Measurements from ENCODE around the gene TP53. TPM values are rescaled to one million over a fixed set of nuclear protein-coding genes. Genes with fewer than 3 reads are reported as not detected.

The TP53 gene
- total RNA-seq, 1 experiment from 2014 or later: 179 TPM

DNA sequence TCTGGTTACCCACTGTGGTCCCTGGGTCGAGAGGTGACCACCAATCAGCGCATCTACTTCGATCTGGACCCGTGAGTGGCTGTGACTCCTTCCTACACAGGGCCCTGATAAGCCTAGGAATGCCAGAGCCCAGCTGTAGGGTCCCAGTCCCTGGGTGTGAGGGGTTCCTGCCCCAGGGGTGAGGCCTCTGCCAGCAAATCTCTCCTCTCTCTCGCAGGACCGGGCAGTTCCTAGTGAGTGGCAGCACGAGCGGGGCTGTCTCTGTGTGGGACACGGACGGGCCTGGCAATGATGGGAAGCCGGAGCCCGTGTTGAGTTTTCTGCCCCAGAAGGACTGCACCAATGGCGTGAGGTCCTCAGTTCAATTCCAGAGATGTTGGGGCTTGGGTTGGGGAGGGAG is 15.5 kb upstream of the TP53 start (continued):
- TF ChIP-seq, protein P1, sequence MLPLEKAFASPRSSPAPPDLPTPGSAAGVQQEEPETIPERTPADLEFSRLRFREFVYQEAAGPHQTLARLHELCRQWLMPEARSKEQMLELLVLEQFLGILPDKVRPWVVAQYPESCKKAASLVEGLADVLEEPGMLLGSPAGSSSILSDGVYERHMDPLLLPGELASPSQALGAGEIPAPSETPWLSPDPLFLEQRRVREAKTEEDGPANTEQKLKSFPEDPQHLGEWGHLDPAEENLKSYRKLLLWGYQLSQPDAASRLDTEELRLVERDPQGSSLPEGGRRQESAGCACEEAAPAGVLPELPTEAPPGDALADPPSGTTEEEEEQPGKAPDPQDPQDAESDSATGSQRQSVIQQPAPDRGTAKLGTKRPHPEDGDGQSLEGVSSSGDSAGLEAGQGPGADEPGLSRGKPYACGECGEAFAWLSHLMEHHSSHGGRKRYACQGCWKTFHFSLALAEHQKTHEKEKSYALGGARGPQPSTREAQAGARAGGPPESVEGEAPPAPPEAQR (CRISPR knock-in tag; IDR thresholded peaks at IDR 0.05): no peak
- no peak for TF ChIP-seq FOXP1 (CRISPR knock-in tag; IDR thresholded peaks at IDR 0.05; ENCODE audit: borderline replicate concordance)
- no peak for TF ChIP-seq ZNF416 (CRISPR knock-in tag; IDR thresholded peaks at IDR 0.05)
- no peak for TF ChIP-seq SP1 (CRISPR knock-in tag; conservative IDR thresholded peaks at IDR 0.05)
- TF ChIP-seq ZNF281 (CRISPR knock-in tag; IDR thresholded peaks at IDR 0.05): no peak
- TF ChIP-seq ELF4 (CRISPR knock-in tag; IDR thresholded peaks at IDR 0.05; ENCODE audit: low read depth): no peak
- TF ChIP-seq, protein P2, sequence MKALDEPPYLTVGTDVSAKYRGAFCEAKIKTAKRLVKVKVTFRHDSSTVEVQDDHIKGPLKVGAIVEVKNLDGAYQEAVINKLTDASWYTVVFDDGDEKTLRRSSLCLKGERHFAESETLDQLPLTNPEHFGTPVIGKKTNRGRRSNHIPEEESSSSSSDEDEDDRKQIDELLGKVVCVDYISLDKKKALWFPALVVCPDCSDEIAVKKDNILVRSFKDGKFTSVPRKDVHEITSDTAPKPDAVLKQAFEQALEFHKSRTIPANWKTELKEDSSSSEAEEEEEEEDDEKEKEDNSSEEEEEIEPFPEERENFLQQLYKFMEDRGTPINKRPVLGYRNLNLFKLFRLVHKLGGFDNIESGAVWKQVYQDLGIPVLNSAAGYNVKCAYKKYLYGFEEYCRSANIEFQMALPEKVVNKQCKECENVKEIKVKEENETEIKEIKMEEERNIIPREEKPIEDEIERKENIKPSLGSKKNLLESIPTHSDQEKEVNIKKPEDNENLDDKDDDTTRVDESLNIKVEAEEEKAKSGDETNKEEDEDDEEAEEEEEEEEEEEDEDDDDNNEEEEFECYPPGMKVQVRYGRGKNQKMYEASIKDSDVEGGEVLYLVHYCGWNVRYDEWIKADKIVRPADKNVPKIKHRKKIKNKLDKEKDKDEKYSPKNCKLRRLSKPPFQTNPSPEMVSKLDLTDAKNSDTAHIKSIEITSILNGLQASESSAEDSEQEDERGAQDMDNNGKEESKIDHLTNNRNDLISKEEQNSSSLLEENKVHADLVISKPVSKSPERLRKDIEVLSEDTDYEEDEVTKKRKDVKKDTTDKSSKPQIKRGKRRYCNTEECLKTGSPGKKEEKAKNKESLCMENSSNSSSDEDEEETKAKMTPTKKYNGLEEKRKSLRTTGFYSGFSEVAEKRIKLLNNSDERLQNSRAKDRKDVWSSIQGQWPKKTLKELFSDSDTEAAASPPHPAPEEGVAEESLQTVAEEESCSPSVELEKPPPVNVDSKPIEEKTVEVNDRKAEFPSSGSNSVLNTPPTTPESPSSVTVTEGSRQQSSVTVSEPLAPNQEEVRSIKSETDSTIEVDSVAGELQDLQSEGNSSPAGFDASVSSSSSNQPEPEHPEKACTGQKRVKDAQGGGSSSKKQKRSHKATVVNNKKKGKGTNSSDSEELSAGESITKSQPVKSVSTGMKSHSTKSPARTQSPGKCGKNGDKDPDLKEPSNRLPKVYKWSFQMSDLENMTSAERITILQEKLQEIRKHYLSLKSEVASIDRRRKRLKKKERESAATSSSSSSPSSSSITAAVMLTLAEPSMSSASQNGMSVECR (CRISPR knock-in tag; IDR thresholded peaks at IDR 0.05; ENCODE audit: borderline replicate concordance): no peak
- no peak for TF ChIP-seq CTCF (IDR thresholded peaks at IDR 0.05)

DNA sequence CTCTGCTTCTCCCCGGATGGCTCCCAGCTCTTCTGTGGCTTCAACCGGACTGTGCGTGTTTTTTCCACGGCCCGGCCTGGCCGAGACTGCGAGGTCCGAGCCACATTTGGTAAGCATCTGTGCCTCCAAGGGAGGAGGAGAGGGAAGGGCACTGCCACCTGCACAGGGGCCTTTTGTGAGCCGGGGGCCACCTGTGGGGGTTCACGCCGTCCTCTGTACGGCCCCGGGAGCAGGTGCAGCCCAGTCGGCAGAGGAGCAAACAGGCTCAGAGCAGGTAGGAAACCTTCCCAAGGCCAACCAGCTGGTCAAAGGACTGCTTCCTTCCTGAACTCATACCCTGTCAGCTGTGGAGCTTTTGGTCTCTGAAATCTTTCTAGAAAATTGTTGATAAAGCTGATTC is 14.4 kb upstream of the TP53 start:
- Mint-ChIP-seq H3K4me1 (peaks cover 28% of the 10 kb centered on the region), H3K27ac (no peak overlapping the region), H3K4me3 (no peak overlapping the region), H3K27me3 (ENCODE audit: low read depth) (peaks cover 11% of the 10 kb centered on the region), H3K9me3 (no peaks in the 10 kb centered on the region), H3K36me3 (peaks cover 3% of the 10 kb centered on the region)
- CTCF ChIA-PET: interaction anchor here (1.0 to 2.3 kb wide), 2 partner anchors 14 to 15 kb away, joined by 3 to 17 read pairs; partner anchors contain the start of genes TP53 and WRAP53
- no peak for DNase-seq (ENCODE audit: low spot score)
- POLR2A ChIA-PET: no interaction called here
- TF ChIP-seq, protein P3, sequence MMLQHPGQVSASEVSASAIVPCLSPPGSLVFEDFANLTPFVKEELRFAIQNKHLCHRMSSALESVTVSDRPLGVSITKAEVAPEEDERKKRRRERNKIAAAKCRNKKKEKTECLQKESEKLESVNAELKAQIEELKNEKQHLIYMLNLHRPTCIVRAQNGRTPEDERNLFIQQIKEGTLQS (CRISPR knock-in tag; conservative IDR thresholded peaks at IDR 0.05): no peak
- TF ChIP-seq ZNF317 (CRISPR knock-in tag; IDR thresholded peaks at IDR 0.05; ENCODE audit: borderline replicate concordance, low read depth) (no peak), ELF4 (CRISPR knock-in tag; IDR thresholded peaks at IDR 0.05; ENCODE audit: low read depth) (no peak), ZNF121 (CRISPR knock-in tag; IDR thresholded peaks at IDR 0.05) (no peak), ZNF396 (CRISPR knock-in tag; IDR thresholded peaks at IDR 0.05; ENCODE audit: borderline replicate concordance) (no peak)
- TF ChIP-seq, protein P4, sequence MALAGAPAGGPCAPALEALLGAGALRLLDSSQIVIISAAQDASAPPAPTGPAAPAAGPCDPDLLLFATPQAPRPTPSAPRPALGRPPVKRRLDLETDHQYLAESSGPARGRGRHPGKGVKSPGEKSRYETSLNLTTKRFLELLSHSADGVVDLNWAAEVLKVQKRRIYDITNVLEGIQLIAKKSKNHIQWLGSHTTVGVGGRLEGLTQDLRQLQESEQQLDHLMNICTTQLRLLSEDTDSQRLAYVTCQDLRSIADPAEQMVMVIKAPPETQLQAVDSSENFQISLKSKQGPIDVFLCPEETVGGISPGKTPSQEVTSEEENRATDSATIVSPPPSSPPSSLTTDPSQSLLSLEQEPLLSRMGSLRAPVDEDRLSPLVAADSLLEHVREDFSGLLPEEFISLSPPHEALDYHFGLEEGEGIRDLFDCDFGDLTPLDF (CRISPR knock-in tag; IDR thresholded peaks at IDR 0.05): no peak
- ATAC-seq: no peak

All from WTC11 (cell line).